Activated CD8-positive, alpha-beta memory T cell treated with anti-CD3 and anti-CD28 coated beads for 4 hours (primary cell): ENCODE measurements around the gene SCYGR5.
"Not testable (repeated sequence)": the region's sequence is repeated elsewhere in the genome, so short reads cannot be mapped to it uniquely, and the experiment has no call there.

ENCODE experiments used
- DNase-seq, 2 donors: peaks; one replicate each; pipeline ENCODE4 v3.0.0-alpha.2; 2020; ENCODE audit warnings: low read depth in 2 of 2

The SCYGR5 gene, protein sequence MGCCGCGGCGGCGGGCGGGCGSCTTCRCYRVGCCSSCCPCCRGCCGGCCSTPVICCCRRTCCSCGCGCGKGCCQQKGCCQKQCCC

DNA sequence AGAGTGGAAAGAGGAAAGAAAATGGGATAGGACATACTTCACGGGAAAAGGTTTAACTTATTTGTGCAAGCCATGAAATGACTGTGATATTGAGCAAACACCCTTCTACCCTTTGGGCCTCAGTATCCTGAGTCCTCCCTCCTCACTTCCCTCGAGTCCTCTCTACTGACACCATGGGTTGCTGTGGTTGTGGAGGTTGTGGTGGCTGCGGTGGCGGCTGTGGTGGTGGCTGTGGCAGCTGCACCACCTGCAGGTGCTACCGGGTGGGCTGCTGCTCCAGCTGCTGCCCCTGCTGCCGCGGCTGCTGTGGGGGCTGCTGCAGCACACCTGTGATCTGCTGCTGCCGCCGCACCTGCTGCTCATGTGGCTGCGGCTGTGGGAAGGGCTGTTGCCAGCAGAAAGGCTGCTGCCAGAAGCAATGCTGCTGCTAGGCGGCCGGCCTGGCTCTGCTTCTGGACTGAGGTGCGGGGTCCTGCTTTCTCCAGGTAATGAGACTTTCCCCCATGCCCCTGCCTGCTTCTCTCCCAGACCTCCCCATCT is at the start of gene SCYGR5:
SCYGR5 (plus strand) TSS at position 174 of the 540 bp plus-strand sequence; CDS start at position 174, 0 bp downstream.
- not testable (repeated sequence) for DNase-seq

DNA sequence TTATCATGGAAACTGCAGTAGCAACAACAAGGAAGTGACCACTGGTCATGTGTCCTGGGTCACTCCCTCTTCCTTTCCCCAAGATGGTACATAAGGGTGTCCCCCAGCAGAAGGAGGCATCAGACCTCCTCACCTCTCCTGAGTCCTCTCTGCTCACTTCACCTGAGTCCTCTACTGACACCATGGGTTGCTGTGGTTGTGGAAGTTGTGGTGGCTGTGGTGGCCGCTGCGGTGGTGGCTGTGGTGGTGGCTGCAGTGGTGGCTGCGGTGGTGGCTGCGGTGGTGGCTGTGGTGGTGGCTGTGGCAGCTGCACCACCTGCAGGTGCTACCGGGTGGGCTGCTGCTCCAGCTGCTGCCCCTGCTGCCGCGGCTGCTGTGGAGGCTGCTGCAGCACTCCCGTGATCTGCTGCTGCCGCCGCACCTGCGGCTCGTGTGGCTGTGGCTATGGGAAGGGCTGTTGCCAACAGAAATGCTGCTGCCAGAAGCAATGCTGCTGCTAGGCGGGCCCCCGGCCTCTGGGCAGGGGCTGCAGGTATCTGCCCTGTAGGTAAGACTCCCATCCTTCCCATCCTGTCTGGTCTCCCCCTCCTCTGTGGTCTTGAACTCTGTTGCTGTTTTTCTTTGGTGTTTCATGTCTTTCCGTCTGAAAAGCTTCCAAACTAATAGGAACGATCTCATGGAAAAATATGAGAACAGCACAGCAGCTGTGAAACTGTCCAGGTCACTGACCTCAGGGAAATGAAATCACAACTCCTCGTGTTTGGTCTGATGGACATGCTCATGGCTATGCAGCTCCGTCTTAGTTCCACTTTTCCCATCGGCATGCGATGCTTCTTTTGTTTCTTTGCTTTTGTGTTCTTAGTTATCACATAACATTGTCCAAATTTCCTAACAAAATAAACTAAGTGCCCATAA is 49.0 kb upstream of the SCYGR5 start, which contains the start of gene SCYGR4:
SCYGR4 (plus strand) TSS at position 183 of the 915 bp plus-strand sequence; CDS start at position 183, 0 bp downstream.
- DNase-seq: no peak

DNA sequence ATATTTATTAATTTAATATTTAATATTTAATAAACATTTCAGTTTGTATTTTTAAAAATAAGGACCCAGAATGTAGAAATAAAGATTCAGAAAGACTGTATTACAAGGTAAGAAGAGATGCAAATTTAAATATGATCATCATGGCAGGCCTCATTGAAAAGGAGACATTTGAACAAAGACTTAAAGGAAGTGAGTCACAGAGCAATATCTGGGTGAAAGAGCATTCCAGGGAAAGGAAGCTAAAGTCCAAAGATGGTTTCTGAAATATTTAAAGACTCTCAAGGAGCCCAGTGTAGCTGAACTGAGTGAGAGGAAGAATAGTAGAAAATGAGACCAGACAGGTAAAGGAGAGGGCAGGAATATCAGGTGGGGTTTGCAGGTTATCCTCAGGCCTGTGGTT is 43.4 kb upstream of the SCYGR5 start:
- DNase-seq: no peak

DNA sequence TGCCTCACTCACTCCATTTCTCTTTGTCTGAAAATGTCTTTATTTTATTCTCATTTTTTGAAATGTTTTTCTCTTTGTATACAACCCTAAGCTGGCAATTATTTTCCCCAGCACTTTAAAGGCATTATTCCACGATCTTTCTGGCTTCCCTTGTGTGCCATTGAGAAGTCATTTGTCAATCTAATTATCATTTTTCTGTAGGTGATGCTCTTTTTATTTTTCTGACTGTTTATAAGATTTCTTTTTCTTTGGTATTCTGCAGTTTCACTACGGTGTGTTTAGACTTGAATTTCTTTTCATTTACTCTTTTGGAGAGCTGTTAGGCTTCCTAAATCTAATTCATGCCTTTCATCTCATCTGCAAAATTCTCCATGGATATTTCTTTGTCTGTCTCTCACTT is 41.2 kb upstream of the SCYGR5 start:
- DNase-seq: no peak

DNA sequence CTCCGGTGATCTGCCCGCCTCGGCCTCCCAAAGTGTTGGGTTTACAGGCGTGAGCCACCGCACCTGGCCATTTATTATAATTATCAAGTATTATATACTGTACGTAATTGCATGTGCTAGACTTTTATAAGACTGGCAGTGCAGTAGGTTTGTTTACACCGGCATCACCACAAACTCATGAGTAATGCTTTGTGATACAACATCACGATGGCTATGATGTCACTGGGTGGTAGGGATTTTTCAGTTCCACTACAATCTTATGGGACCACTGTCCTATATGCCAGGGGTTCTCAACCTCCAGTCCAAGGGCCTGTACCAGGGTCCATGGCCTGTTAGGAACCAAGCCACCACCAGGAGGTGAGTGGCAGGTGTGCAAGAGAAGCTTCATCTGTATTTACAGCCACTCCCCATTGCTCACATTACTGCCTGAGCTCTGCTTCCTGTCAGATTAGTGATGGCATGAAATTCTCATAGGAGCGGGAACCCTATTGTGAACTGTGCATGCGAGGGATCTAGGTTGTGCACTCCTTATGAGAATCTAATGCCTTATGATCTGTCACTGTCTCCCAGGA is 39.9 kb upstream of the SCYGR5 start:
- DNase-seq: no peak

DNA sequence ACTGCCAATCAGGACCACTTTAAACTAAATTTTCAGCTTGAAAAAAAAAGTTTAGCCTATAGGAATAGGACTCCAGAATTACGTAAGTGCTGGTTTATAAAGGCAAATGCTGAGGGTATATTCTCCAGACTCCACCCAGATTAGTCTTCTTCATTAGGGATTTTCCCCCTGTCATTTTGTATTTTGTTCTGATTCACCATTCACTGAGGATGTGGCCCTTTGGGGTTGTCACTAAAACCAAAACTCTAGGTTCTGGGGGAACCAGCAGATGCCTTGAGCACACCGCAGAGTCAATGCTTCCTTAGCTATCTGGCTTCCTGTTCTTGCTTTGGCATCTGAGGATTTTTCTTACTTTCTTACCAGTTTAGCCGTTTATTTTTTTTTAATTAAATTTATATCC is 38.8 kb upstream of the SCYGR5 start:
- DNase-seq: no peak

DNA sequence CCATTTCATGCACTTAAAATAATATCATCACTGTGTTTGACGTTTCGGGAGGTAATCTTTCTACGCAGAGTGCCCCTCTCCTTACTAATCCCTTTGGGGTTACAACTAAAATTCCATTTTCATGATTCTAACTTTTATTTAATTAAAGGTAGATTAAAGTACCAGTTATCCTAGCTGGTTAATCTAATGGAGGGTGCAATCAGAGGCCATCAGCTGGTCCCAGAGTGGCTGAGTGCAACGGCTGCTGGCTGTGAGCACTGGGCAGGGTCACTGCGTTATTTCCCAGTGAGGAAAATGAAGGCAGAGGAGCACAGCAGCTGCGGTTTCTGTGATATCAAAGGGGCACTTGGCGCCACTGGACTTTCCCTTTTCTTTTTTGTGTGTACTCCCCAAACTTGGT is 37.2 kb upstream of the SCYGR5 start:
- DNase-seq: no peak

DNA sequence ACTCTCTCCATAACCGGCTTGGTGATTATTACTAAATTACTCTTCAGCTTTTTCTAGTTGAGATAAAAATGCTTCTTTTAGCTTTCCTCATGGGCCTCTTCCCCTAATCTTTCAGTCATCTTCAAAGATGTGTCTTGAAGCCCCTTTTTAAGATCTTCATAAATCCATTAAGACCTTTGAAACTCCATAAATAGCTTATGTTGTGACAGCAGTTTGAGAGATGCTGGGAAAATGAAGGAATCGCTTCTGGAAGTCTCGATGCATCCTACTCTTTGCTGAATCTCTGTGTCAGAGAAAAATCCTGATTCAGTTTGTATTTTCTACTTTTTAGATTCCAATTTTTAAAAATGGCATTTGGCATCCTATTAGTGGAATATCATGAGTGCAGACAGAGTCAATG is 36.3 kb upstream of the SCYGR5 start:
- no peak for DNase-seq

DNA sequence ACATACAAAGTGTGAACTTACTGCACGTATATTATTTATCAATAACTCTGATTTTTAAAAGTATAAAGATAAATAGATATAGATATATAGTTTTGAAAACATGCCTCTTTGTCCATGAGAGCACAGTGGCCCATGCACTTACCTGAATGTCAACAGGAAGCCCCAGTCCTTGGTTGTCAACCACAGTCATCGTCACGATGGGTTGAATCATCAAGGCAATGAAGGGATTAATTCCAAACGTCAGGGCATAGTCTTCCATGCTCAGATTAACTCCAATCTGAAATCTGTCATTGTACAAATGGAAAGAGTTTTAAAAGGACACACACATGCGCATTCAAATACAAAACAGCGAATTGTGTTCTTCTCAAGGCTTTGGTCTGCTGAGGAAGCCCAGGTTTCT is 33.8 kb upstream of the SCYGR5 start:
- DNase-seq: no peak

DNA sequence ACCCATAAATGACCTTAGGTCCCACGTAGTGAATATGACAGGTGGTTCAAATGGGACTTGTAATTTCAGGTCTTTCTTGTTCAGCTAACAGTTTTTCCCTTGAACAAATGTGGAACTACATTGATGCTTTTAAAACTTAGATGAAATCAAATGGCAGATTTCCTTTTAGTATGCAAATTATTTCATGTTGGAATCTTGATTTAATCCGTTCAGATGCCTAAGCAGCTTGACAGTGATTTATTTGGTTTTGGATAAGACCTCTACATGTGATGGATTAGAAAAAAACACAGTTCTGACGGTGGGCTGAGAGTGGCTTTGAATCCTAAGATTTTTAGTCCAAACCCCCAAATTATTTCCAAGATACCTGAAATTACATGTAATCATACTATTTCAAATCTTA is 32.4 kb upstream of the SCYGR5 start:
- DNase-seq: no peak

DNA sequence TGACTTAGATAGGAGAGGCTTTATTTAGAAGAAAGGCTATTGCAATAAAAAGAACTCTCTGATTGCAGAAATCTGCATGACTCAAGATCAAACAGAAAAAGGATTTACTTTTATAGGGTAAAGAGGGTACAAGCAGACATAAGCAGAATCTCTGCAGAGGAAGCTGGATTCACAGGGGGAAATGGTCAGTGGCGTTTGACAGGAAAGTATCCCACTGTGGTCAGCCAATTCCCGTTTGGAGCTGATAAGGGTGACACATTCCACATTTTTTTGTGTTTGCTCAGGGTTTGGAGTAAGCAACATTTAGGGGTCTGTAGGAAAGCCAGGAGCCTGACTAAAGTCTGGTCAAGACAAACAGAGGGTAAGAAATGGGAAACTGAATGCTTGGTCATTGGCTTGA is 23.9 kb upstream of the SCYGR5 start:
- DNase-seq: no peak

DNA sequence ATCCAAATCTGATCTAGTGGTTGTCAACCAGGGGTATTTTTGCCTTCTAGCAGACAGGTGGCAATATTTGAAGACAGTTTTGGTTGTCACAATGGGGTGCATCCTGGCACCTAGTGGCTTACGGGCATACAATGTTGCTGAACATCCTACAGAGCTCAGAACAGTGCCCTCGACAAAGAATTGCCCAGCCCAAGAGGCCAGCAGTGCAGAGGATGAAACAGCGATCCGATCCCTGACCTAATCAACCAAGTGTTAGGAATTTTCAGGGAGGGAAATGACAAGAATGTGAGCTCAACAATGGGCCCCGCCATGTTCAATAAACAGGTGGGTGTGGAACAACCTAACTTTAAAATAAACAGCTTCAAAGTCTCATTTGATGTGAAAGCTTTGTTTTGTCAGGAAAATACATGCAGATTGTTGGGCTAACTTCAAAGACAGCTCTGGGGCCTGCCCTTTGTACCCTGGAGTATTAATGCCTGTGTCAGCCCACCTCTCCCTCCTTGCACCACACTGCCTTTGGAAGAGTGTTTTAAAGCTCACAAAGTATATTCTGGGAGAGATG is 22.5 kb upstream of the SCYGR5 start:
- DNase-seq: no peak

DNA sequence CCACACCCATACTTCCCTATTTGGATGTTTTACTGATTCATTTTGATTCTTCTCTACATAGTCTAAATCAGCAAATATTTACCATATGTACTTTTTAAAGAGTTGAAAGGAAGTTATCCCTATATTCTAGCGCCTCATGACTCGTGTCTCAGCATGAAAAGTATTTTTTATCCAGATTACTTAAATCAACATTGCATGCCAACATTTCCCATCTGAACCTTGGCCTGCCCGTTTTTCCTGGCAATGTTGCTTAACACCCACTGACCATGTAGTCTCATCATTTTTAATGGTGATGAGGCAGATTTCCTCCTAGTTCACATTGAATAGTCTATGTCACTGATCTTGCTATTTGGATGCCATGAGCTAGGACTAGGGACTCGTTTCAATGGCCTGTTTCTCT is 13.2 kb upstream of the SCYGR5 start:
- DNase-seq: no peak

DNA sequence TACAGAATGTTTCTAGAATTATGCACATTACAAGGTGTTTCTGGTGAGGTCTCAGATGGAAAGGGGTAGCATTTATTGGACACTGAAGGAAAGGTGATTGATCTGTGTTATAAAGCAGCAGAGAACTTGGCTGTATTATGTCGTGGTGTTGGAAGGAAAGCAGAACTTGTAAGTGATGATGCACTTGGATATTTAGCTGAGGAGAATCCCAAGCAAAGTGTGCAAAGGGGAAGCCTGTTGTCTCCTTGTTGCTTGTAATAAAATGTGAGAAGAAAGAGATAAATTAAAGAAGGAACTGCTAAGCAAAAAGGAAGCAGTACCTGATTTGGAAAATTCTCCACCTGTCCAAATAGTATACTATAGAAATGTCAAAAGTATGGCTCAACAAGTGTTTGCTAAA is 12.2 kb upstream of the SCYGR5 start:
- DNase-seq: no peak

DNA sequence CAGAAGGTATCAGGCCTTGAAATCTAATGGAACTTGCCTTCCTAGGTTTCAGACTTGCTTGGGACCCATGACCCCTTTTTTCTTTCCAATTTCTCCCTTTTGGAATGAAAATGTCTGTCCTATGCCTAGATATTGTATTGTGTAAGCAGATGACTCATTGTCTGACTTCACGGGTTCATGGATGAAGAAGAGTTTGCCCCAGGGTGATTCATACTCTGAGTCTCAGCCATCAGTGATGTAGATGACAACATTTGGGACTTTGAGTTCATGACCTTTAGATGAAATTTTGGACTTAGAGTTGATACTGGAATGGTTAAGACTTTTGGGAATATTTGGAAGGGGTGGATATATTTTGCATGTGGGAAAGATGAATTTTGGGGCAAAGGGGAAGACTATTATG is 11.2 kb upstream of the SCYGR5 start:
- DNase-seq: no peak

DNA sequence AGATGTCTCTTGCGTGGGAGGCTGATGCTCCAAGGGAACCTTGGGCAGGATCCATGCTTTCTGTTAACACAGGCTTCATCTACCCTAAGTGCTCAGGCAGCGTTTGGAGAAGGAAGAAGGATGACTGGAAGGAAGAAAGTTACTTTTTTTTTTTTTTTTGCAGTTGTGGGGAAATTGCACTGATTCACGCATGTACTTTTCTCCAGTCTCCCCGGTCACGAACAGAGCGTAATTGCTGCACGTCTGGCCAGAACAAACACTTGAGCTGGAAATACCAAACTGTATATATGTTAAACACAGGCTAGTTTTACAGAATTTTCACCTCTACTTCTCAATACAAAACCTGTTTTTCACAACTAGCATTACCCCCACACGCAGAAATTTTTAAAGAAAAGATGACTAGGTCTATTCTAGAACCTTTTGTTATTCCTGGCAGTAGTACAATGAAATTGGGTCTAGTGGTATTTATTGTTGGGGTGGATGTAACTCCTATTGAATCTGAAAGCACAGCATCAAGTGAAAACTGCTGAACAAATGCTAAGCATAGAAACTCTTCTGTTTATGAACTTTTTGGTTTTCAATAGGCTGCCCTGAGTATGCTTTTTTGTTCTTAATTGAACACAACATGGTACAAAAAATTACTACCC is 9.3 kb upstream of the SCYGR5 start:
- no peak for DNase-seq

DNA sequence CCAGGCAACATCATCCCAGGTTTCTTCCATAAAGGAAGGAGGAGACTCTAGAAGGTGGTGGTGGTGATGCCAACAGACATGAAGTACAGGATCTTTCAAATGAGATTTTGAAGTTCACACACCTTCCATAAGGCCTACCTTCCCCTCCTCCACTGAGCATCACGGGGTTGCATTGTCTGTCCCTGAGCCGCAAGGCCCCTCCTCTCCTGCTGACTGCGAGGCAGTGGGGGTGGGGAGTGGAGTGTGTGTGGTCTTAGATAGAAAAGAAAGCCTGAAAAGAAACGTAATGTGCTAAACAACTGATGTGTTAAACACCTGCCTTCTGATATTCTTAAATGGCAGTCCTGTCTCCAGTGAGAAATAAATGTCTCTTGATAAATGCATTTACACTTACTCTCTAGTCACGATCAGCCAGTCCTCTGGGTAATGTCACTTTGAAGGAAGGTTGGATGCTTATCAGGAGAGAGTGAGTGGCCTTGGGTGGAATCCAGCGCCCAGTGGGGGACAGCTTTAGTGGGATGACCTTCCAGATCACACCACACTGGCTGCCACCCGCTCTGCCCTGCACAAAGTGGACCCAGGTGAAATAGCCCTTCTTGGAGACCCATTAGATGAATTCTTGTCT is 5.5 kb upstream of the SCYGR5 start:
- no peak for DNase-seq

DNA sequence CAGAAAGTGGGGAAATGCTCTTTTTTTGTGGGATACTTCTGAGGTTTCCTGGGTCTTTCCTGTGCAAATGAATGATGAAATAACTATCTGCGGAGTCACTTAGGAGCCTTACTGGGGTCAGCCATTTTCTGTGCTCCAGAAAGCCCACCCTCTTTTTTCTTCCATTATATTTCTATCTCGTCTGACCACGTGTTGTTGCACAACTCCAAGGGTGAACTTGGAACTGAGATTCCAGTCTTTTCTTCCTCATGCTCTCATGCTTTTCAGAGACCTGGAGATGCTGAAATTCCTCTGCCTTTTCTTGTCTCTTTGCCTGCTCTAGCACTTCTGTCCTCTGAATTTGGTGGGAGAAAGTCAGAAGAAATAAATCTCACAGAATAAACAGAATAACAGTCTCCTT is 4.8 kb upstream of the SCYGR5 start:
- no peak for DNase-seq

DNA sequence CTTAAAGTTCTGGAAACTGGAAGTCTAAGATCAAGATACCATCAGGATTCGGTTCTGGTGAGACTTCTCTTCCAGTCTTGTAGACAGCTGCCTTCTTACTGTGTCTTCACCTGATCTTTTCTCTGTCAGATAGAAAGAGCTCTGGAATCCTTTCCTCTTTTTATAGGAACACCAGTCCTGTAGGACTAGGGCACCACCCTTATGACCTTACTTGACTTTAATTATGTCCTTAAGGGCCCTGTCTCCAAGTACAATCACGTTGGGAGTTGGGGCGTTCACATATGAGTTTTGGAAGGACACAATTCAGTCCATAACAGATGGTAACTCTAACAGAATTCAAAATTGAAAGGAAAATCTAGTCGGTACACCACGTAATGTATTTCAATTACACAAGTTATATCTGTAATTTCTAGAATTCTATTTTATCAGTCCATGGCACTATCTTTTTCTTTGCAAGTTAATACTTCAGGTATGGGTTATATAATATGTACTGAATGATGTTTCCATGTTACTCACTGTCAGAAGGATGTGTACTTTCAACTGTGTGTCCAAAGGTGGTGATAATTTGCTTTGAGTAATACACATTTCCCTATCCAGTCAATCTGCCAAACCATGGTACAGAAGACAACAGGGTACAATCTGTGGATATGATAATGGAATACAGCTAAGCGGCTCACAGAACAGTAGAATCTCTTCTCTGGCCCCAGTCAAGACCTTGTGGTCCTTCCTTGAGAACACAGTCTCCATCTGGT is 1.2 kb upstream of the SCYGR5 start:
- DNase-seq: no peak

DNA sequence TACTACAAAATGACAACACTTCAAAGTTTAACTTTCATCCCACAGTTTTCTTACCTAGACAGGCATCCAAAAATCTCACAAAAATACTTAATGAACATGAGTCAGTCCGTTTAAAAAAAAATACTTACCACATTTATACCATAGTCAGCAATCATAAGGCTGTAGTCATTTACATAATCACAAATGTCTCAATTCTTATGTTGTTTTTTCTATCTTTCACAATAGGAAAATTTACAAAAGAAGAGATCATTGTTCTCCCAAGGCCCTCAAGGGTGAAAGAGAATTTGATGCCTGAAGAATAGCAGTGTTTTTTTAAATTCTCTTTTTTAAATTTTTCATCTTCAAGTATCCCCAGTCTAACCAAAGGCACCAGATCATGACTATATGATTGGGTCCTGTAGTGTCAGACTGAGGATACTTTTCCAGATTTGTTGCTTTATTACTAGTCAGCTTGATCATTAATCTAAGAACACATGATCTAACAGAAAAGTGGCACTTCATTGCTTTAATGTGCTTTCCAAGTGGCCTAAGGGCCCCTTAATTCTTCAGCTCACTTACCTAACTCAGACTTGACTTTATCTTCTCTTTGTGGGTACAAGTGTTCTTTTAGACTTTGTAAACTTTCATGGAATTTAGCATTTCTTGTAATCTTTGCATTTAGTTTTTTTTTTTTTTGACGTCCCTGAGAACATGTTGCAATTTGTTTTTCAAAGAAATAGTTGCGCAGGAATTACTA is 4.7 kb downstream of the SCYGR5 start:
- no peak for DNase-seq
